Measurements from ENCODE around the gene USP2.

Gene USP2

DNA sequence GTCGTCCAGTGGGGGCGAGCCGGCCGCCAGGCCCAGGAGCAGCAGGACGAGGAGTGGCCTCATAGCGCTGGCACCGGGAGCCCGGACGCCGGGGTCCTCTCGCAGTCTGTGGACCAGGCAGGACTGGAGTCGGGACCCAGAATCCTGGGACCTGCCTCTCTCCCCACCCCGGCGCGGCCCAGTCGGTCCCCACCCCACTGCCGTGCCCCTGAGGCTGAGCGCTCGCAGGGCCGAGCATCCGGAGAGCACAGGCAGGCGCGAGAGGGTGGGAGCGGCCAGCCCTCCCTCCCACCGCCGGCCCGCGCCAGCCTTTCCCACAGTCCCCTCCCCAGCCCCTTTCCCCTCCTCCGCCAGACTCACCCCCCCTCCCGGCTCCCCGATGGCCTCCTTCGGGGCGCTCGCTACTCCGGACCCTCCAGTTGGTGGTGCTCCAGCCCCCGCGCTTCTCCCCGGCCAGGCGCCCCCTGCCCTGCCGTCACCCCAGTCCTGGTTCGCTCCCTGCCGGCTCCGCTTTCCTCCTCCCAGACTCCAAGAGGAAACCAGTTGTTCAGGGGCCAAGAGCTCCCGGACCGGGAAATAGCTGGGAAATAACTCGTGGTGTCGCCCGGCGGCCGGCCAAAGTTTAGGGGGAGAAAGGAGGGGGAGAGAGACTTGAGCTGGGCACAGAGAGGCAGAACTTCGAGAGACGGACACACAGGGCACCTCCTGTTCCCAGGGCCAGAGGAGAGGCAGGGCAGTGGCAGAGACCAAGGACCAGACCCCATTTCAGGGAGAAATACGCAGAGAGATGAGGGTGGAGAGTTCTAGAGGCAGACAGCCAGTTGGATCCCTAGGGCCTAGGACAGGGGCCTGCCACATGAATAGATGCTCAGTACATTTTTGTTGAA is 40.9 kb downstream of the USP2 start, which contains the start of gene C1QTNF5:
TSS of gene C1QTNF5 (minus strand) at position 549 of the 887 bp plus-strand sequence. CDS start at position 63, 486 bp downstream.
- peak; percentile 70 for DNase-seq

DNA sequence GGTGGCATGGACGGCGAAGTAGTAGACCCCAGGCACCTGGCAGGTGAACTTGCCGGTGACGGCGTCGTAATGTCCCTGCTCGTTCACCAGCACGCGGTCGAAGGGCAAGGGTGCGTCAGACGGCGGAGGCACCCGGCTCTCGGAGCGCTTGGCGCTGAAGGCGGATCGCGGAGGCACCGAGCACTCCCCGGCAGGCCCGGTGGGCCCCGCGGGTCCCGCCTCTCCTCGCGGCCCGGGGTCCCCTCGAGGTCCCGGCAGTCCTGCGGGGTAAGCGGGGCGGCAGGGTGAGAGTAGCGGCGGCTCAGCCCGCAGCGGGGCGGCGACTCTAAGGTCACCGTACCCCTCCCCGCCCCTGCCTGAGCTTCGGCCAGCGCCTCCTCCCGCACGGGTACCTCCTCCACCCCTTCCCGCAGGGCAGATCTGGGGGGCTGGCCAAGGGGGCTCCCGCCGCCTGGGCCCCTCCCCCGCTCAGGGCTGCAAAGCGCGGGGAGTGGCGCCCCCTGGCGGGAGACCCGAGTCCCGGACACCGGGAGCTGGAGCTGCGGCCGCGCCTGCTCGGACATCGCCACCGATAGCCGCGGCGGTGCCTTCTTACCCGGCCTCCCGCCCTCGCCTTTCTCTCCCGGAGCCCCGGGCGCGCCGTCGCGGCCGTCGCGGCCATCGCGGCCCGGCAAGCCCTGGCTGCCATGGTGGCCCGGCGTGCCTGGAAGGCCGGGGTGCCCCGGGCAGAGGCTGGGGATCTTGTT is 41.7 kb downstream of the USP2 start:
- peak; percentile 43 for DNase-seq

DNA sequence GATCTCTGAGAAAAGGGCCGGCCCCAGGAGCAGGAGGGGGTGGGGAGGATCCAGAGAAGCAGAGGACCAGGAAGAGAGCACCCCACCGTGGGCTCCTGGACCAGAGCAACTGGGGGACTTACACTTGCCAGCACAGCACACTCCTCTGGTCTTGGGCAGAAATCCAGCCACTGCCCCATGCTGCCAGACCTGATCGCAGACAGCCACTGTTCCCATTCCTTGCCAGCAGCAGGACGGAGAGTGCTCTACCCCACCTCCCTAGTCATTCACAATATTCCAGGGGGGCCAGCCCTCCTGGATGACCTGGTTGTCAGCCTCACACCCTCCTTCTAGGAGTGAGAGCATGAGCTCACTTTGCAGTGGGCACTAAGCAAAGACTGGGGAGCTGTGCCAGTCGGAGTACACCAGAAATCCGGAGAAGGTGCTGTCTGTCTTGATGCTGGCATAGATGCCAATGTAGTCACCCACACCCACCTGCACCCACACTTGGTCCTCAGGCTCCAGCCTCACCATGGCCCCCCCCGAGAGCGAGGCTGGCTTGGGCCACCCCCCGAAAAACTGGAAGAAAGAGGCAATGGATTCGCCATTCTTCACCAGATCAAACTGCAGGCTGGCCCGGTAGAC is 42.4 kb downstream of the USP2 start:
- DNase-seq, result no peak

DNA sequence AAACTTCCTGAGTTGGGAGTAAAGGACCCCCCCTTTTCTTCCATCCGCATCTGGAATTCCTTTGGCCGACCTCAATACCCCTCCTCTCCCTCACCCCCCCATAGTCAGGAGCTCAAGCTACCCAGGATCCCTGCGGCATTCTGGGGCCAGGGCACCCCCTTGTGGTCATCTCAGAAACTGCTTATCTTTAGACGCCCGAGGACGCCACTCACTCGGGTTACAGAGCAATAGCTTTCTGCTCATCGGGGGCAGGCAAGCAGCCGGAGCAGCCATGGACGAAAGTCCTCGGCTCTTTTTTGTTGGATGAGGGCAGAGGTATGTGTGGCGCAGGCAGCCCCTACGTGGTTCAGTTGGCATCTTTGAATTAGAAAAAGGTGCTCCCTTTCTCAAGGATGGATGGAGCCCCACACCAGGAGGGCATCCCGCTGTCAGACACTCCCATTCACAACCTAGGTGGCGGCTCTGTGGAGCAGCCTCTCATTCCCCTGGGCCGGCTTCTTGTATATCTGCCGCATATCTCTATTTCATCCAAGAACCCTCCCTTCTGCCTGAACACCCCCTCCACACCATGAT is 43.1 kb downstream of the USP2 start:
- no peak for DNase-seq

DNA sequence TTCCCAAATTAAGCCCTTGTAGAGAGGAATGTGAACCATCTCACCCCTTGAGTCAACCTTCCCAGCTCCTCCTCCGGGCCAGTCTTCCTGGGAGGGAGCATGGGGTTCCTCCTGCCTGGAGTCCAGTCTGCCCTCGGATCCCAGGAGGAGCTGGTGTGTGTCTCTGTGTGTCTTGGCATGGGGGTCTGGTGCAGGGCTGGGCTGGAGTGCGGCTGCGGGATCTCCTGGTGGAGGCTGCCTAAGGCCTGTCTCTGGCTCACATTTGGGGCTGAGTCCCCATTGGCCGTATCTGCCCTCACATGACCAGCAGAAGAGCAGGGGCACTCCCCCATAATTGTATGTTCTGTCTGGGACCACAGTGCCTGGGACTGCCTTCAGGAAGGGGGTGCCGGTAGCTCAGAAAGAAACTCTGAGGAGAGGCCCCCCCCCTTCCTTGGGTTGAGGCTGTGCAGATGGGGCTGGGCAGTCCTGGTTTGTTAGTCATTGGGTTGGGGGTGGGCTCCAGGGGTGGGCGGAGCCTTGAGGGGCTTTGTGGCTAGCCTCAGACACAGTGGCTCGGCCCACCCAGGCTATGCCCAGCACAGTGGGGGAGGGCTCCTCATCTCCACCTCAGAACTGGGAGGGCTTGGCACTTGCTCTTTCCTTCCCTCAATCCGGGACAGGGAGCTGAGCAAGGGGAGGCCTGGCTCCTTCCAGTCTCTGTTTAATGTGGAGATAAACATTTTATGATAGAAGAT is 43.7 kb downstream of the USP2 start:
- peak; percentile 95 for DNase-seq

DNA sequence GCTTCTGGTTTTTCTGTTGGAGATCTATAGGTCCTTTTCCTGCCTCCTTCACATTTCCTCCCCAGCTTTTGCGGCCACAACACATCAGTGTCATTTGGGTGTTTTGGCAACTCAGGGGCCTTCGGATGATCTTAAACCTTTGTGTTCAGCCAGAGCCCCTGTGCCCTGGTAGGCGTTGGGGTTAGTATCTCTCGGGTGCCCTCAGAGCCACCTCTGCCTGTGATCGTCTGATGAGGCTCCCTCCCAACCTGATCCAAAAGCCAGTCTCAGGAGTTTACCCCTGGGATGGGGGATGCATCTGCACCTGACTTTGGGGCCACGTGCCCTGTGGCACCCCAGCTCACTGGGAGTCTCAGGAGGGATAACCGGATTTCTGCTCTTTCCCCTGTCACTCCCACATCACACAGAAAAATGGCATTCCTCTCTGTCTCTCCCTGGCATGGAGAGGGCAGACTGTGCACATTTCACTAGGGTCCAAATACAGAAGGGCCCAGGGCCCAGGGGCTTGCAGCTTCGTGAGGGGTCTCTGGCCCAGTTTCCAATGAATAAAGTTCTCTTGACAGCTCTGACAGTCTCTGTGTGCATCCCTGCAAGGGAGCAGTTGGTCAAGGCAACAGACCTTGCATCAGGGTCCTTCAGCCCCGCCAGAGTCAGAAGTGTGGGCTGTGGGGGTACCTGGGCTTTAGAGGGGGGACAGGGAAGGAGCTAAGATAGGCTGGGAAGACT is 44.6 kb downstream of the USP2 start:
- DNase-seq, result no peak

DNA sequence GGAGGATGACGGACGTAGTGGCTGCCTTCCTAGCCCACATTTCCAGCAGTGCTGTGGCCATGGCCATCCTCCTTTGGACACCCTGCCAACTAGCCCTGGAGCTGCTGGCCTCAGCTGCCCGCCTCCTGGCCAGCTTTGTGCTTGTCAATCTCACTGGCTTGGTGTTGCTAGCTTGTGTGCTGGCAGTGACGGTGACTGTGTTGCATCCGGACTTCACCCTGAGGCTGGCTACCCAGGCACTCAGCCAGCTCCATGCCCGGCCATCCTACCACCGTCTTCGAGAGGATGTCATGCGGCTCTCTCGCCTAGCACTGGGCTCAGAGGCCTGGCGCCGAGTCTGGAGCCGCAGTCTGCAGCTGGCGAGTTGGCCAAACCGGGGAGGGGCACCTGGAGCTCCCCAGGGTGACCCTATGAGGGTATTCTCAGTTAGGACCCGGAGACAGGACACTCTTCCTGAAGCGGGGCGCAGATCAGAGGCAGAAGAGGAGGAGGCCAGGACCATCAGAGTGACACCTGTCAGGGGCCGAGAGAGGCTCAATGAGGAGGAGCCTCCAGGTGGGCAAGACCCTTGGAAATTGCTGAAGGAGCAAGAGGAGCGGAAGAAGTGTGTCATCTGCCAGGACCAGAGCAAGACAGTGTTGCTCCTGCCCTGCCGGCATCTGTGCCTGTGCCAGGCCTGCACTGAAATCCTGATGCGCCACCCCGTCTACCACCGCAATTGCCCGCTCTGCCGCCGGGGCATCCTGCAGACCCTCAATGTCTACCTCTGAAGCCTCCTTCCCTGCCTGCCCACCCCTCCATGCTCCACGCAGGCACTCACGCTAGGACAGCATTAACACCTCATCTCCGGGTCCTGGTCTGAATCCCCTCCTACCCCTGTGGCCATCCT is 45.6 kb downstream of the USP2 start:
- no peak for DNase-seq

DNA sequence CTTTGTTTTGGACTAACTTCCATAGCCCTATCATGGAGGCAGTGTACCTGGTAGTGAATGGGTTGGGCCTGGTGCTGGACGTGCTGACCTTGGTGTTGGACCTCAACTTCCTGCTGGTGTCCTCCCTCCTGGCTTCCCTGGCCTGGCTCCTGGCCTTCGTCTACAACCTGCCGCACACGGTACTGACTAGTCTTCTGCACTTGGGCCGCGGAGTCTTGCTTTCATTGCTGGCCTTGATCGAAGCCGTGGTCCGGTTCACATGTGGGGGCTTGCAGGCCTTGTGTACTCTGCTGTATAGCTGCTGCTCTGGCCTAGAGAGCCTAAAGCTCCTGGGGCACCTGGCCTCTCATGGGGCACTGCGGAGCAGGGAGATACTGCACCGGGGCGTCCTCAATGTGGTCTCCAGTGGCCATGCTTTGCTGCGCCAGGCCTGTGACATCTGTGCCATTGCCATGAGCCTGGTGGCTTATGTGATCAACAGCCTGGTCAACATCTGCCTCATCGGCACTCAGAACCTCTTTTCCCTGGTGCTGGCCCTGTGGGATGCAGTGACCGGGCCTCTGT is 46.3 kb downstream of the USP2 start:
- DNase-seq, result no peak

DNA sequence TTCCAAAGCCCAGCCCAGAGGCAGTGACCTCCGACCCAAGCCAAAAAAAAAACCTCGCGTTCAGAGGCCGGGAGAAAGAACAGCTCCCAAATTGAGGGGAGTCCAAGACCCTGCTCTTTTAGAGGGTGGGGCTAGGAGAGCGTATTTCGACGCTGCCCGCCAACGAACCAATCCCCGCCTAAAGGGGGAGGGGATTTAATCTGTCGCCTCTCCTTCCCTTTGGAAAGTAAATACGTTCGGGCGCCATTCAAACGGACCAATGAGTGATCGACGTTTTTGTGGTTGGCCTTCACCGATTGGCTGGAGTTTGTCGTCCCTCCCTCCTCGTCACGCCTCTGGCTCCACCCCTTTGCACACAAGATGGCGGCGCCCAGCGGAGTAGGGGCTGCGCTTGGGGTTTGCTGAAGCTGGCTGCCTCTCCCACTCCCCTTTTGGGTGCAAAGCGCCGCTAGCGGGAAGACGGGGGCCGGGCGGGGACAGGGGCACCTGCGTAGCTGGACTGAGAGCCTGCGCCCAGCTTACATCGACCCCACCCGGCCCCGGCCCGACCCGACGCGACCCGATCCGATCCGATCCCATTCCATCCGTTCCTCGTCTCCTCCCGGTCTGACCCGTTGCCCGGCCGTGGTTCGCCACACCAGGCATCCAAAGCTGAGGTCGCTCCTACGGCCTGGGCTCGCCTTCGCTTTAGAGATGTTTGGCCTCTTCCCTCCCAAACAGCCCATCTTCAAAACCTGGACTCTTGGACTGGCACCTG is 47.1 kb downstream of the USP2 start, which contains the start of gene RNF26:
TSS of gene RNF26 (plus strand) at position 354 of the 757 bp plus-strand sequence. CDS start 596 bp downstream, outside the sequence.
- DNase-seq, result peak; percentile 99

DNA sequence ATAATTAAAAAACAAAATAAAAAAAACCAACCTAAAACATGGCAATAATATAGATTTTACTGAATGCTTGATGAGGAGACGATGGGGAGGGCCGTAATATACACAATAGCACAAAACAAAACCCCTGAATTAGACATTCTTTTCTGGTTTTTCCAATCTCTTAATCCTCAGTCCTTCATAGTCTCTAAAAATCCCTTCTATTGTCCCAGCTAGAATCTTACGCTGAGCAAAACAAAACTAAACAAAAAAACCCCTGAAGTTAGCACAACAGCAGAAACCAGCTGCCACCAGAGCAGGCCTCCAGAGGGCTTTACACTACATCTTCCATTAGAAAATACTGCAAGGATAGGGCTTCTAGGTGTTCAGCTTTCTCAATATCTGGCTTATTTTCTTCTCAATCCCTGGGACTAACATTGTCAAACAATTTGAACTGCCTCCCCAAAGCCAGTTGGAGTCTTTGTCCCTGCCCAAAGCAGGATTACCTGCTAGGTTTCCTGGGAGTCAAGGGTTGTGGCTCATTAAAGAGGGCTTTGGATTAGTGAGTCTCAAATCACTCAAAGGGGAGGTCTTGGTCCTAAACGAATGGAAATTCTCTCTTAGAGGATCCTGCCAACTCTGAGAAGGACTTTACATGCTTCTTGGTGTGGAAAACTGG is 49.3 kb downstream of the USP2 start:
- no peak for DNase-seq

DNA sequence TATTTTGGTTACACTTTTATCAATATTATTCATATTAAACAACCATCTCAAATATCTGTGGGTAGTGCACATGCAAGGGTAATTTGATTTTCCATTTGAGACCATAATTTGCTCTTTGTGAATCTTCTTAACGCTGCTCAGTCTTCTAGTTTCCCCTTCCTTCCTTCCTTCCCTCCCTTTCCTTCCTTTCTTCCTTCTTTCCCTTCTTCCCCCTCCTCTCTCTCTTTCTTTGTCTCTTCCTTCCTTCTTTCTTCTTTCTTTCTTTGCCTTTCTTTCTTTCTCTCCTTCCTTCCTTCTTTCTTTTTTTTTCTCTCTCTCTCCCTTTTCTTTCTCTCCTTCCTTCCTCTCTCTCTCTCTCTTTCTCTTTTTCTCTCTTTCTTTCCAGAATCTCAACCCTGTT is 51.3 kb downstream of the USP2 start:
- no peak for DNase-seq

DNA sequence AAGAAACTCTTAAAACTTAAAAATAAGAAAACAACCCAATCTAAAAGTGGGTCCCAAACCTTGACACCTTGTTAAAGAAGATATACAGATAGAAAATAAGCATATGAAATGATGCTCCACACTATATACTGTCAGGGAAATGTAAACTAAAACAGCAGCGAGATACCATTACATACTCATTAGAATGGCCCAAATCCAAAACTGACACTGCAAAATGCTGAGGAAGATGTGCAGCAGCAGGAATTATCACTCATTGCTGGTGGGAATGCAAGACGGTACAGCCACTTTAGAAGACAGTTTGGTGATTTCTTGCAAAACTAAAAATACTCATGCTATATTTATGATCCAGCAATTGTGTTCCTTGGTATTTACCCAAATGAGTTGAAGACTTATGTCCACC is 52.2 kb downstream of the USP2 start:
- DNase-seq, result no peak

DNA sequence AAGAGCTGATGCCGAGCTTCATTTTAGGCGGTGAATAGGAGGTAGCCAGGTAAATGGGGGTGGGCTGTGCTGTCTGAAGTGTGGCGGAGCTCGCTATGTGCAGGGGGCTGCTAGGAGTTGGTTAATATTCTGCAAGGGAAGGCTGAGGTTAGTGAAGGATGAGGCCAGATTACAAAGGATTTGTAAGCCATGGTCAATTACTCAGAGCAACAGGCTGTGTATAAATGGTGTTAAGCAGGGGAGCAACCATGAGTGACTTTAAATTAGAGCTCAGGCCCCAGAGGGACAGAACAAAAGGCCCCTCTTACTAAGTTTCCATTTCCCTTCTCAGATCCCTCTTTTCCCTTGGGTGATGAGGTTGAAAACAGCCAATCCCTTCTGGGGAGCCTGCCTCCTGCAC is 57.3 kb downstream of the USP2 start:
- no peak for DNase-seq

DNA sequence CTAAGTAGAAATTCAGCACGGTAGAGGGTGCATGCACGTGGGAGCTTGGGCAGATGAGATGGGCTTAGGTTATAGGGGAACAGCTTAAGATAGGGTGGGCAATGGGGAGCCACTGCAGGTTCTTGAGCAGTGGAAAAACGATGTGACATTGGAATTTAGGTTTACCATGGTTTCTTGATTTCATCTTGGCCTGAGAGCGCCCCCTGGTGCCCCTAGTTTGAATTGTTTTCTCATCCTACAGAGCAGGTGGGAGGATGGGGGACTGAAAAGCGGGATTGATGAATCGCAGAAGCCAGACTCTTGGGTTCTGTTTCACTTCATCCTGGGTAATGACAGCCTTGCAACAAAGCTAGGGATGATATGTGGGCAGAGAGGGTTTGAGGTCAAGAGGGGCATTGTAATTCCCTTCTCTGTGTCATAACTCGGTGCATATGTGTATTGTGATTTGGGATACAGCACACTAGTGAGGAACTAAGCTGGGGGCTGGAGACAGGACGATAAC is 57.9 kb downstream of the USP2 start:
- DNase-seq, result peak; percentile 72

DNA sequence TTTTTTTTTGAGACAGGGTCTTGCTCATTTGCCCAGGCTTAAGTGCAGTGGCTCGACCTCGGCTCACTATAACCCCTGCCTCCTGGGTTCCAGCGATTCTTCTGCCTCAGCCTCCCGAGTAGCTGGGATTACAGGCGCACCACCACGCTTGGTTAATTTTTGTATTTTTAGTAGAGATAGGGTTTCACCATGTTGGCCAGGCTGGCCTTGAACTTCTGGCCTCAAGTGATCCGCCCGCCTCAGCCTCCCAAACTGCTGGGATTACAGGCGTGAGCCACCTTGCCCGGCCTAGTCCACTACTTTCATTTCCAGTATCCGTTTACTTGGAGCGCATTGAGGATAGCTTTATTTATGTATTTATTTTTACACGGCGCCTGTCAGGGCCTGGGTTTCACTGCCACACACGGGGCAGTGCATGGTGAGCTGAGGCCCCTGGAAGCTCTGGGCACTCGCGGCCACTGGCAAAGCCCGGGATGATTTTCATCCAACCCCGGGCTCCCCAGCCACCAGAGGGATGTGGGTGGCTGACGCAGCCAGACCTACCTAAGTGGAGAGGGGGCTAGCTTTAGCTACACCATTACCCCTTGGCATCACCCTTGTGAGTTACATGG is 58.5 kb downstream of the USP2 start:
- no peak for DNase-seq

DNA sequence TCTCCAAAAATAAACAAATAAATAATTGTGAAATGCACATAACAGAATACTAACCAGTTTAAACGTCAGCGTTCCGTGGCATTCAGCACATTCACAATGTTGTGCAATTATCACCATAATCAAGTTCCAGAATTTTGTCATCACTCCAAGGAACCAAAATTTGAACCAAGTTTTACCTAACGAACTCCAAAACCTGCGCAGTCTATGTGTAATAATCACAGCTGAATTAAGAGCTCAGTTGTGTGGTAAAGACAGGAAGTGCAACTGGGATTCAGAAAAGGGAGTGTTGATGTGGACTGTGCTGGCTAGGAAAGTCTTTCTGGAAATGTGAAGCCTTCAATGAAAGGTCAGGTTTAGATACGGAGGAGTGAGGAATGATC is 59.1 kb downstream of the USP2 start:
- no peak for DNase-seq

DNA sequence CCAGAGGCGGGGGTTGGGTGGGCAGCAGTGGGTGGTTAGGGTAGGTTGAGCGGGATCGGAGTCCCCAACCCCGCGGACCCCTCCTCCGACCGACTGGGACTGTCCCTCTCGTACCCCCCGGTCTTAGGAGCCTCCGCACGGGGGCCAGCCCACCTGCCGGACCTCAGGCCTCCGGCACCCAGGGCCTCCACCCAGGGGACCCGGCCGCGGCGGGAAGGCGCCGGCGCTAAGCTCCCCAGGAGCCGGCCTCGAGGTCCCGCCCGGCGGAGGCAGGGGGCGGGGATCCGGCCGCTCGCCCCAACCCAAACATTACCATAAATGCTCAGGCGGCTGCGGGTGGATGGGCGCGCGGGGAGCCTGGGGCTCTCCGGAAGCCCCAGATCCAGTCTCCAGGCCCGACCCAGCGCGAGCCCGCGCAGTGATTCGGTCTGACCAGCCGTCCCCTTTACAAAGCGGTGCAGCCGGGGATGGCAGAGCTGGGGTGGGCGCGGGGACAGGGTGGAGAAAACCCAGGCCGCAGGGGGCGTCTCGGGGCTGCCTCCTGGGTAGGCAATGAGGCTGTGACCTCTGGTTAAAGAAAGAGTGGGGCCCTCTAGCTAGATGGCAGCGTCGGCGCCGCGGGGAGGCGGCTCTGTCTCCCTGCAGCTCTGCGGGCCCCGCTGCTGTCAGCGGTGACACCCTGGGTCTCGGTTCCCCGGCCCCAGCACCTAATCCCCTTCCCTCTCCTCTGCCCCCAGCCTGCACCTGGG is 60.5 kb downstream of the USP2 start:
- DNase-seq, result peak; percentile 79

All from fibroblast of skin of right quadriceps (primary cell).